Endothelial cell of hepatic sinusoid (primary cell): Measurements from ENCODE around the gene MAST3.

Source experiments
- in situ Hi-C: cut with HindIII; loops from 2 replicates; pipeline ENCODE4 v1.10.0; 2017; ENCODE audit warnings: low sequenced_read_pairs

Gene MAST3

GRCh38 chr19:18097217-18097992, at the start of gene MAST3:
Gene MAST3, plus strand, starts transcription at chr19:18097778. Its CDS starts 15 bp downstream, at chr19:18097793.
- in situ Hi-C loops: no loop called here

GRCh38 chr19:18049385-18049784, 48.2 kb upstream of the MAST3 start:
- in situ Hi-C loops: no loop called here

GRCh38 chr19:18051887-18052286, 45.7 kb upstream of the MAST3 start:
- in situ Hi-C loops: no loop called here

GRCh38 chr19:18053576-18054219, 43.9 kb upstream of the MAST3 start:
- in situ Hi-C loops: no loop called here

GRCh38 chr19:18055967-18056366, 41.6 kb upstream of the MAST3 start:
- in situ Hi-C loops: loop anchor here (5.0 kb wide), 1 partner anchor 54 kb away; no protein-coding TSS in a partner anchor

GRCh38 chr19:18057557-18057956, 40.0 kb upstream of the MAST3 start:
- in situ Hi-C loops: loop anchor here (5.0 kb wide), 1 partner anchor 55 kb away; no protein-coding TSS in a partner anchor

- in situ Hi-C loops: loop anchor here (5.0 kb wide), 1 partner anchor 56 kb away; no protein-coding TSS in a partner anchor
These were observed 39.2 kb upstream of the MAST3 start for GRCh38 chr19:18058208-18059009.

GRCh38 chr19:18059297-18059696, 38.3 kb upstream of the MAST3 start:
- in situ Hi-C loops: loop anchor here (5.0 kb wide), 1 partner anchor 57 kb away; no protein-coding TSS in a partner anchor

GRCh38 chr19:18059902-18060301, 37.7 kb upstream of the MAST3 start:
- in situ Hi-C loops: loop anchor here (5.0 kb wide), 1 partner anchor 58 kb away; no protein-coding TSS in a partner anchor

GRCh38 chr19:18060472-18060871, 37.1 kb upstream of the MAST3 start:
- in situ Hi-C loops: no loop called here

- in situ Hi-C loops: no loop called here
These were observed 35.5 kb upstream of the MAST3 start for GRCh38 chr19:18062028-18062427.

- in situ Hi-C loops: no loop called here
These were observed 34.1 kb upstream of the MAST3 start for GRCh38 chr19:18063463-18063862.

GRCh38 chr19:18065173-18065495, 32.4 kb upstream of the MAST3 start:
- in situ Hi-C loops: no loop called here

- in situ Hi-C loops: no loop called here
These were observed 29.2 kb upstream of the MAST3 start for GRCh38 chr19:18068395-18068794.

GRCh38 chr19:18069383-18069782, 28.2 kb upstream of the MAST3 start:
- in situ Hi-C loops: no loop called here

GRCh38 chr19:18070181-18070580, 27.4 kb upstream of the MAST3 start:
- in situ Hi-C loops: no loop called here

GRCh38 chr19:18072335-18072734, 25.2 kb upstream of the MAST3 start:
- in situ Hi-C loops: no loop called here

GRCh38 chr19:18073197-18073596, 24.4 kb upstream of the MAST3 start:
- in situ Hi-C loops: no loop called here

GRCh38 chr19:18074192-18074591, 23.4 kb upstream of the MAST3 start:
- in situ Hi-C loops: no loop called here

- in situ Hi-C loops: no loop called here
These were observed 13.5 kb upstream of the MAST3 start for GRCh38 chr19:18083929-18084684.
